ENCODE measurements around the gene NDUFC1.
"Not testable (repeated sequence)": the region's sequence is repeated elsewhere in the genome, so short reads cannot be mapped to it uniquely, and the experiment has no call there.

Gene NDUFC1

GRCh38 chr4:139265654-139266053, 36.6 kb downstream of the NDUFC1 start:
- TF ChIP-seq, protein P1, sequence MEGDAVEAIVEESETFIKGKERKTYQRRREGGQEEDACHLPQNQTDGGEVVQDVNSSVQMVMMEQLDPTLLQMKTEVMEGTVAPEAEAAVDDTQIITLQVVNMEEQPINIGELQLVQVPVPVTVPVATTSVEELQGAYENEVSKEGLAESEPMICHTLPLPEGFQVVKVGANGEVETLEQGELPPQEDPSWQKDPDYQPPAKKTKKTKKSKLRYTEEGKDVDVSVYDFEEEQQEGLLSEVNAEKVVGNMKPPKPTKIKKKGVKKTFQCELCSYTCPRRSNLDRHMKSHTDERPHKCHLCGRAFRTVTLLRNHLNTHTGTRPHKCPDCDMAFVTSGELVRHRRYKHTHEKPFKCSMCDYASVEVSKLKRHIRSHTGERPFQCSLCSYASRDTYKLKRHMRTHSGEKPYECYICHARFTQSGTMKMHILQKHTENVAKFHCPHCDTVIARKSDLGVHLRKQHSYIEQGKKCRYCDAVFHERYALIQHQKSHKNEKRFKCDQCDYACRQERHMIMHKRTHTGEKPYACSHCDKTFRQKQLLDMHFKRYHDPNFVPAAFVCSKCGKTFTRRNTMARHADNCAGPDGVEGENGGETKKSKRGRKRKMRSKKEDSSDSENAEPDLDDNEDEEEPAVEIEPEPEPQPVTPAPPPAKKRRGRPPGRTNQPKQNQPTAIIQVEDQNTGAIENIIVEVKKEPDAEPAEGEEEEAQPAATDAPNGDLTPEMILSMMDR (IDR thresholded peaks at IDR 0.05; ENCODE audit: borderline replicate concordance, insufficient read depth, low read depth, low read length) = no peak
- no peak overlapping the region for H3K4me3 ChIP-seq (ENCODE audit: low read depth, low read length)

DNA sequence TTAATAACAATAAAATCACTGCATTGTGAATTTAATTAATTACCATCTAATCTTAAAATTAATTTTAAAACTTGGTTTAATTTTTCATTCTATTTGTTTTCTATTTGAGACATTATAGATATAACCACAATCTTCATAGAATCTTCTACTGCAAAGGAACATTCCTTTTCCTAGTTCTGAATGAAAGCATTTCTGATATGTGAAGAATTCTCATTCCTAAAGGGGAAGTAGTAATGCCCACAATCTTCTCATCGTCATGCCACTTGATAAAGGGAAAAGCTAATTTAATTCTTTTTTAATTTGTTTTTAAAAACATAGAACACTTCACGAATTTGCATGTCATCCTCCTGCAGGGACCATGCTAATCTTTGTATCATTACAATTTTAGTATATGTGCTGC, 45.9 kb downstream of the NDUFC1 start:
- TF ChIP-seq, protein P1 (IDR thresholded peaks at IDR 0.05; ENCODE audit: borderline replicate concordance, insufficient read depth, low read depth, low read length) = no peak
- H3K4me3 ChIP-seq (ENCODE audit: low read depth, low read length) = no peak overlapping the region

DNA sequence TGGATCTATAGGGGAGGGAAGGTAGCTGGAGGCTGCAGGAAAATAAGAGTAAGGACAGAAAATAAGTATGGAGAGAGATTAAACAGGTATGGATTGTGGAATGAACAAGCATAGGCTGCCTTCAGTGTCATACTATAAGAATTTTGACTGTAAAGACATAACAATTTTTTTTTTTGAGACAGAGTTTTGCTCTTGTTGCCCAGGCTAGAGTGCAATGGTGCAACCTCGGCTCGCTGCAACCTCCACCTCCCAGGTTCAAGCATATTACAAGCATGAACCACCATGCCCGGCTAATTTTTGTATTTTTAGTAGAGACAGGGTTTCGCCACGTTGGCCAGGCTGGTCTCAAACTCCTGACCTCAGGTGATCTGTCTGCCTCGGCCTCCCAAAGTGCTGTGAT, 46.7 kb downstream of the NDUFC1 start:
- not testable (repeated sequence) for H3K4me3 ChIP-seq (ENCODE audit: low read depth, low read length)

DNA sequence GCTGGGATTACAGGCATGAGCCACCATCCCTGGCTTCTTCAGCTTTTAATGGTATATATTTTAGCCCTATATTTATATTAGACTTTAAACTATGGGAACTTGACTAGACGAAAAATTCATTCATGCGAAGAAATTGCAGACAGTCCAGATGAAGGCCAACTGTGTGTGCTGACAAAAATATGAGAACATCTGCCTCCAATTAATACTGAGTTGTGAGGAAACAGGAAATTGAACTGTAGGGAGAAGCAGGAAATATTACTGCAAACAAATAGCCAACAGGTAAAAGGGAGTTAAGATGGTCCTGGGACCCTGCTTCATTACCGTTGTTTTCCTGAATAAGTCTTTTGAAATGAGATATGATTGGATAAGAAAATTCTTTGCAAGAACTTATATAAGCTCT, 48.6 kb downstream of the NDUFC1 start:
- H3K4me3 ChIP-seq (ENCODE audit: low read depth, low read length) = no peak overlapping the region
- TF ChIP-seq, protein P1 (IDR thresholded peaks at IDR 0.05; ENCODE audit: borderline replicate concordance, insufficient read depth, low read depth, low read length) = no peak

DNA sequence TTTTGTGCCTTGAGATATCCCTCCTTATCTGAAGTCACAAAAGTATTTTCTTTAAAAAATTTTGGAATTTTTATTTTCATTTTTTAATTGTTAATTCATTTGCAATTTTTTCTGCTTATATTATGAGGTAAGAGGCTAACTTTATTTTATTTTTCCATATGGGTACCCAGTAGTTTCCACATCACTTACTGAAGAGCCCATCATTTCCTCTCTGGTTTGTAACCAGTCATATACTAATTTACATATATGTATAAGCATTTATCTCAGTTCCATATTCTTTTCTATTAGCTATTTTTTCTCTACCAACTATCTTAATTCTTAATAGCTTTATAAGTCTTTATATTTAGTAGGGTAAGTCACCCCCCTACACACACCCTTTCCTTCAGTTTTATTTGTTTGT, 49.2 kb downstream of the NDUFC1 start:
- TF ChIP-seq, protein P1 (IDR thresholded peaks at IDR 0.05; ENCODE audit: borderline replicate concordance, insufficient read depth, low read depth, low read length) = no peak
- no peak overlapping the region for H3K4me3 ChIP-seq (ENCODE audit: low read depth, low read length)

GRCh38 chr4:139247700-139248238, 54.5 kb downstream of the NDUFC1 start:
- H3K4me3 ChIP-seq (ENCODE audit: low read depth, low read length) = no peak overlapping the region
- TF ChIP-seq, protein P1 (IDR thresholded peaks at IDR 0.05; ENCODE audit: borderline replicate concordance, insufficient read depth, low read depth, low read length) = no peak

DNA sequence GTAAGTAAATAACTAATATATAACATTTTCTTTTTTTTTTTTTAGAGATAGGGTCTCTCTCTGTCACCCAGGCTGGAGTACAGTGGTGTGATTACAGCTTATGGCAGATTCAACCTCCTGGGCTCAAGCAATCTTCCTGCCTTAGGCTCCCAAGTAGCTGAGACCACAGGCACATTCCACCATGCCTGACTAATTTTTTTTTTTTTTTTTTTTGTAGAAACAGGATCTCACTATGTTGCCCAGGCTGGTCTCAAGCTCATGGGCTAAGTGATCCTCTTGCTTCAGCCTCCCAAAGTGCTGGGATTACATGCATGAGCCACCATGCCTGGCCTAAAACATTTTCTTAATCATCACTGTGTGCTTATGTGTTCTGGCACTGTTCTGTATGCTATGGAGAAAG, 55.0 kb downstream of the NDUFC1 start:
- TF ChIP-seq, protein P1 (IDR thresholded peaks at IDR 0.05; ENCODE audit: borderline replicate concordance, insufficient read depth, low read depth, low read length) = no peak
- no peak overlapping the region for H3K4me3 ChIP-seq (ENCODE audit: low read depth, low read length)

GRCh38 chr4:139246166-139246565, 56.1 kb downstream of the NDUFC1 start:
- TF ChIP-seq, protein P1 (IDR thresholded peaks at IDR 0.05; ENCODE audit: borderline replicate concordance, insufficient read depth, low read depth, low read length) = no peak
- H3K4me3 ChIP-seq (ENCODE audit: low read depth, low read length) = no peak overlapping the region

Measured in GM12875 (cell line).